ENCODE results near the gene EXOC6B.

EXOC6B gene

GRCh38 chr2:72263043-72263775 is 562.6 kb downstream of the EXOC6B start:
- DNase-seq: no peak

GRCh38 chr2:72261076-72261475 is 564.8 kb downstream of the EXOC6B start:
- no peak for DNase-seq

- no peak for DNase-seq
Measured at GRCh38 chr2:72255540-72255939, 570.3 kb downstream of the EXOC6B start.

GRCh38 chr2:72254831-72255451 is 570.9 kb downstream of the EXOC6B start:
- no peak for DNase-seq

- DNase-seq: no peak
Measured at GRCh38 chr2:72238311-72238710, 587.5 kb downstream of the EXOC6B start.

- DNase-seq: no peak
Measured at GRCh38 chr2:72237549-72237948, 588.3 kb downstream of the EXOC6B start.

GRCh38 chr2:72236445-72237067 is 589.3 kb downstream of the EXOC6B start:
- DNase-seq: no peak

- no peak for DNase-seq
Measured at GRCh38 chr2:72235497-72236415, 590.1 kb downstream of the EXOC6B start.

GRCh38 chr2:72233211-72233610 is 592.6 kb downstream of the EXOC6B start:
- DNase-seq: no peak

- DNase-seq: no peak
Measured at GRCh38 chr2:72222829-72223564, 602.8 kb downstream of the EXOC6B start.

GRCh38 chr2:72220170-72220569 is 605.7 kb downstream of the EXOC6B start:
- DNase-seq: no peak

GRCh38 chr2:72214429-72215143 is 611.2 kb downstream of the EXOC6B start:
- no peak for DNase-seq

- no peak for DNase-seq
Measured at GRCh38 chr2:72212486-72212855, 613.4 kb downstream of the EXOC6B start.

- DNase-seq: no peak
Measured at GRCh38 chr2:72211777-72212485, 613.9 kb downstream of the EXOC6B start.

GRCh38 chr2:72211350-72211749 is 614.5 kb downstream of the EXOC6B start:
- DNase-seq: no peak

GRCh38 chr2:72210470-72210869 is 615.4 kb downstream of the EXOC6B start:
- no peak for DNase-seq

GRCh38 chr2:72208225-72208624 is 617.6 kb downstream of the EXOC6B start:
- no peak for DNase-seq

GRCh38 chr2:72207334-72207733 is 618.5 kb downstream of the EXOC6B start:
- DNase-seq: no peak

GRCh38 chr2:72205504-72205881 is 620.3 kb downstream of the EXOC6B start:
- DNase-seq: no peak

- no peak for DNase-seq
Measured at GRCh38 chr2:72204786-72205503, 620.9 kb downstream of the EXOC6B start.

All from stimulated activated CD8-positive, alpha-beta memory T cell treated with anti-CD3 and anti-CD28 coated beads, Interleukin-4, amount 100 ng/mL, for 48 hours (primary cell).